Stimulated activated CD4-positive, alpha-beta T cell treated with anti-CD3 and anti-CD28 coated beads, Interleukin-1b, Interleukin-23, amount 100 ng/mL, for 4 hours (primary cell): ENCODE data around the gene DCC.
"Not testable (repeated sequence)": the region's sequence is repeated elsewhere in the genome, so short reads cannot be mapped to it uniquely, and the experiment has no call there.

ENCODE experiments used
- DNase-seq, 2 donors: peaks; one replicate each; pipeline ENCODE4 v3.0.0-alpha.2; 2020; ENCODE audit warnings: low read depth in 2 of 2

The DCC gene

GRCh38 chr18:53511725-53512124 is 1171.7 kb downstream of the DCC start:
- not testable (repeated sequence) for DNase-seq

GRCh38 chr18:53521068-53521467 is 1181.1 kb downstream of the DCC start:
- no peak for DNase-seq

- DNase-seq = no peak
Measured at GRCh38 chr18:53526101-53526870, 1186.3 kb downstream of the DCC start.

- no peak for DNase-seq
Measured at GRCh38 chr18:53527365-53527764, 1187.4 kb downstream of the DCC start.

GRCh38 chr18:53531187-53531586 is 1191.2 kb downstream of the DCC start:
- DNase-seq = no peak

GRCh38 chr18:53531896-53532295 is 1191.9 kb downstream of the DCC start:
- DNase-seq = no peak

GRCh38 chr18:53534203-53534602 is 1194.2 kb downstream of the DCC start:
- no peak for DNase-seq

GRCh38 chr18:53534695-53535094 is 1194.7 kb downstream of the DCC start:
- DNase-seq = no peak

- DNase-seq = no peak
Measured at GRCh38 chr18:53536908-53537307, 1196.9 kb downstream of the DCC start.

- DNase-seq = no peak
Measured at GRCh38 chr18:53541924-53542323, 1201.9 kb downstream of the DCC start.

- DNase-seq = no peak
Measured at GRCh38 chr18:53543711-53544110, 1203.7 kb downstream of the DCC start.

- DNase-seq = no peak
Measured at GRCh38 chr18:53544917-53545316, 1204.9 kb downstream of the DCC start.

- DNase-seq = no peak
Measured at GRCh38 chr18:53551868-53552426, 1212.0 kb downstream of the DCC start.

GRCh38 chr18:53553030-53553429 is 1213.0 kb downstream of the DCC start:
- no peak for DNase-seq

- DNase-seq = no peak
Measured at GRCh38 chr18:53556450-53556849, 1216.5 kb downstream of the DCC start.

GRCh38 chr18:53560546-53560945 is 1220.5 kb downstream of the DCC start:
- DNase-seq = no peak

GRCh38 chr18:53566626-53567025 is 1226.6 kb downstream of the DCC start:
- DNase-seq = no peak

GRCh38 chr18:53567929-53568574 is 1228.1 kb downstream of the DCC start:
- DNase-seq = no peak
